ENCODE measurements around the gene ERI3.
"Not testable (repeated sequence)": the region's sequence is repeated elsewhere in the genome, so short reads cannot be mapped to it uniquely, and the experiment has no call there.

ERI3 gene

GRCh38 chr1:44229435-44230167, 125.5 kb downstream of the ERI3 start:
- no peak for DNase-seq

GRCh38 chr1:44228218-44228617, 126.8 kb downstream of the ERI3 start:
- no peak for DNase-seq

- DNase-seq = no peak
Observed at GRCh38 chr1:44227211-44227610, 127.8 kb downstream of the ERI3 start.

- DNase-seq = no peak
Observed at GRCh38 chr1:44225761-44226160, 129.3 kb downstream of the ERI3 start.

GRCh38 chr1:44223187-44223610, 131.9 kb downstream of the ERI3 start:
- no peak for DNase-seq

- no peak for DNase-seq
Observed at GRCh38 chr1:44222397-44223186, 132.5 kb downstream of the ERI3 start.

GRCh38 chr1:44221769-44222168, 133.3 kb downstream of the ERI3 start:
- DNase-seq = no peak

- DNase-seq = no peak
Observed at GRCh38 chr1:44220755-44221154, 134.3 kb downstream of the ERI3 start.

- DNase-seq = no peak
Observed at GRCh38 chr1:44220001-44220751, 134.9 kb downstream of the ERI3 start.

- no peak for DNase-seq
Observed at GRCh38 chr1:44219301-44219626, 135.8 kb downstream of the ERI3 start.

- no peak for DNase-seq
Observed at GRCh38 chr1:44218503-44219300, 136.4 kb downstream of the ERI3 start.

GRCh38 chr1:44217809-44218410, 137.1 kb downstream of the ERI3 start:
- peak; percentile 55 to 74 for DNase-seq

GRCh38 chr1:44213222-44214112, 141.6 kb downstream of the ERI3 start, which contains the start of gene DMAP1:
DMAP1 (plus strand) TSS chr1:44213471; CDS start chr1:44213754, 283 bp downstream.
- DNase-seq = peak; percentile 80

- peak in 1 of 2 experiments; percentile 16 for DNase-seq
Observed at GRCh38 chr1:44212355-44213221, 142.5 kb downstream of the ERI3 start.

- no peak for DNase-seq
Observed at GRCh38 chr1:44210595-44210994, 144.5 kb downstream of the ERI3 start.

- DNase-seq = no peak
Observed at GRCh38 chr1:44208226-44208625, 146.8 kb downstream of the ERI3 start.

GRCh38 chr1:44206545-44206944, 148.5 kb downstream of the ERI3 start:
- not testable (repeated sequence) for DNase-seq

- no peak for DNase-seq
Observed at GRCh38 chr1:44200336-44200735, 154.7 kb downstream of the ERI3 start.

- no peak for DNase-seq
Observed at GRCh38 chr1:44174630-44175029, 180.4 kb downstream of the ERI3 start.

Measured in stimulated activated CD4-positive, alpha-beta T cell treated with anti-CD3 and anti-CD28 coated beads, Interleukin-4, amount 100 ng/mL, for 4 hours (primary cell).